BLaER1 (cell line): ENCODE data around the gene RPTOR.
A peak's percentile ranks its signal among the peaks of the same experiment; 100 is the strongest.

Experiments used
- H3K27ac ChIP-seq: shearing (Covaris generic); formaldehyde crosslinking; 2 replicates; pipeline ENCODE4 v1.8.1; 2022
- H3K27me3 ChIP-seq: shearing (Covaris generic); formaldehyde crosslinking; 2 replicates; pipeline ENCODE4 v1.8.1; 2022
- H3K36me3 ChIP-seq: shearing (Covaris generic); formaldehyde crosslinking; 2 replicates; pipeline ENCODE4 v1.8.1; 2022
- H3K4me1 ChIP-seq: shearing (Covaris generic); formaldehyde crosslinking; 2 replicates; pipeline ENCODE4 v1.8.1; 2022
- H3K4me2 ChIP-seq: shearing (Covaris generic); formaldehyde crosslinking; 2 replicates; pipeline ENCODE4 v1.8.1; 2022
- H3K4me3 ChIP-seq: shearing (Covaris generic); formaldehyde crosslinking; 2 replicates; pipeline ENCODE4 v1.8.1; 2022
- H3K9ac ChIP-seq: shearing (Covaris generic); formaldehyde crosslinking; 2 replicates; pipeline ENCODE4 v1.8.1; 2022
- H3K9me3 ChIP-seq: shearing (Covaris generic); formaldehyde crosslinking; 2 replicates; pipeline ENCODE4 v1.8.1; 2022
- H4K20me1 ChIP-seq: shearing (Covaris generic); formaldehyde crosslinking; 2 replicates; pipeline ENCODE4 v1.8.1; 2022
- Cebpa-rat ChIP-seq: shearing (Covaris generic); IDR thresholded peaks from 2 replicates; pipeline ENCODE4 v1.8.1; 2022

RPTOR gene

DNA sequence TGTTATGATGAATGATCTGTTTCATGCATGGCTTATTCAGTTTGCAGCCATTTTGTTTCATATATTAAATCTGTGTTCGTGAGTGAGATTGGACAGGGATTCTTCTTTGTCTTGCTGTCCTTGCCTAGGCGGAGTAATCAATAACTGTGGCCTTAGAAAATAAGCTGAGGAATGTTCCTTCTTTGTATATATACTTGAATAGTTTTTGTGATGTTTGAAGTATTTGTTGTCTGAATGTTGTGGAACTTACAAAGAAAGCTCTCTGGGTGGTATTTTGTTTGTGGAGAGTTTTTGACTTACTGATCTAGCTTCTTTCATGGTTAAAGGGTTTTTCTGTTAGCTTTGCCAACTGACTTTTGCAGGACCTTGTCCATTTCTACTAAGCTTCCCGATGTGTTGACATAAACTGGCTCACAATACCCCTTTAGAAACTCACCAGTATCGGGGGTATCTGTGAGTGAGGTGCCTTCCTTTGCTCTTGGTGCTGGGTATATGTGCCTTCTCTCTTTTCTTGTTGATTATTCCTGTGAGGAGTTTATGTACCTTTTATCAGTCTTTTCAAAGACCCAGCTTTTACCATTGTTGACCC lies 166.2 kb downstream of the RPTOR start:
- no peaks in the 10 kb centered on the region for H3K27me3 ChIP-seq
- peaks cover 3% of the 10 kb centered on the region for H3K4me1 ChIP-seq
- H4K20me1 ChIP-seq = peaks cover 63% of the 10 kb centered on the region
- peaks cover 27% of the 10 kb centered on the region for H3K36me3 ChIP-seq
- no peak overlapping the region for H3K9ac ChIP-seq
- H3K9me3 ChIP-seq = peaks cover 8% of the 10 kb centered on the region
- H3K27ac ChIP-seq = no peak overlapping the region
- no peak overlapping the region for H3K4me2 ChIP-seq
- no peak for TF ChIP-seq Cebpa-rat
- no peak overlapping the region for H3K4me3 ChIP-seq

DNA sequence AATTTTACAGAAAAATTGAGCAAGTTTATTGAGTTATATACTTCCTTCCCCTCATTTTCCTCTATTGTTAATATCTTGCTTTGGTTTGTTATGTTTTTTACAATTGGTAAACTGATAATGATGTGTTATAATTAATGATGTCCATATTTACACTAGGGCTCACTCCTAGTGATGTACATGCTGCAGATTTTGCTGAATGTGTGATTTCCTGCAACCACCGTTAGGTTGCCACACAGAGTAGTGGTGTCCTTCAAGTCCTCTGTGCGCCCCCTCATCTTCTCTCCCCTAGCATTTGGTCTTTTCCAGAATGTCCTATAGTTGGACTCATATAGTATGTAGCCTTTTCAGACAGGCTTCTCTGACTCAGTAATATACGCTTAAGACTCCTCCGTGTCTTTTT lies 167.5 kb downstream of the RPTOR start:
- Histone ChIP-seq H4K20me1 (peaks cover 56% of the 10 kb centered on the region), H3K27me3 (no peaks in the 10 kb centered on the region), H3K36me3 (peaks cover 27% of the 10 kb centered on the region), H3K4me1 (no peaks in the 10 kb centered on the region), H3K27ac (no peak overlapping the region), H3K4me2 (no peak overlapping the region), H3K4me3 (no peak overlapping the region), H3K9ac (no peak overlapping the region), H3K9me3 (peaks cover 8% of the 10 kb centered on the region)
- no peak for TF ChIP-seq Cebpa-rat

GRCh38 chr17:80712606-80713005 lies 168.0 kb downstream of the RPTOR start:
- Histone ChIP-seq H3K27me3 (no peaks in the 10 kb centered on the region), H3K27ac (no peak overlapping the region), H4K20me1 (peaks cover 56% of the 10 kb centered on the region), H3K9ac (no peak overlapping the region), H3K4me1 (no peaks in the 10 kb centered on the region), H3K9me3 (peaks cover 8% of the 10 kb centered on the region), H3K4me2 (no peak overlapping the region), H3K36me3 (peaks cover 26% of the 10 kb centered on the region), H3K4me3 (no peak overlapping the region)
- TF ChIP-seq Cebpa-rat = no peak

DNA sequence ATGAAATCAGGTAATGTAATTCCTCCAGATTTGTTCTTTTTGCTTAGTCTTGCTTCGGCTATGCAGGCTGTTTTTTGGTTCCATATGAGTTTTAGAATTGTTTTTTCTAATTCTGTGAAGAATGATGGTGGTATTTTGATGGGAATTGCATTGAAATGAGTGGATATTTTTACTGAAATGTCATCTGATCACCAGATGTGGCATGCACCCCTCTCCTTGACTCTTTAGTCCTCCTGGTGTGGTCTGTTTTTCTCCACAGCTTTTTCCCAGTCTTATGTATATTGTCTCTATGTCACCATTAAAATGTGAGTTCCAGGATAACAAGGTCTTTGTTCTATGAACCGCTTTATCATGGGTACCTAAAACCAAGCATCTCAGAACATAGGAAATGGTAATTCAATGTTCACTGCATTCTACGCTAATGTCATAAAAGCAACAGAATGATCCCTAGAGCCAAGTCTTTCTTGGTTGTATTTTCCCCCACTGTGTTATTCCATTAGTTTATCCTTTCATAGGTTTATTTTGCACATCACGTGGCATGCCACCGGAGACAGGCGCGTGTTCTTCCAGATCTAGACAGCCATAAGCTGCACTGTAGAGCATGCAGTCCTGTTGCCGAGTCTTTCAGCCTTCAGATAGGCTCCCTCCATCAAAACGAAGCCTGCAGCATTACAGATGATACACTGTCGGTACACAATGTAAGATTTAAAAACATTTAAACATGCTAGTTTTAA lies 172.5 kb downstream of the RPTOR start:
- Histone ChIP-seq H3K4me1 (peaks cover 16% of the 10 kb centered on the region), H3K9me3 (peaks cover 8% of the 10 kb centered on the region), H3K36me3 (no peaks in the 10 kb centered on the region), H3K9ac (no peak overlapping the region), H4K20me1 (peaks cover 69% of the 10 kb centered on the region), H3K27me3 (no peaks in the 10 kb centered on the region), H3K4me2 (no peak overlapping the region), H3K4me3 (no peak overlapping the region), H3K27ac (no peak overlapping the region)
- TF ChIP-seq Cebpa-rat = no peak

DNA sequence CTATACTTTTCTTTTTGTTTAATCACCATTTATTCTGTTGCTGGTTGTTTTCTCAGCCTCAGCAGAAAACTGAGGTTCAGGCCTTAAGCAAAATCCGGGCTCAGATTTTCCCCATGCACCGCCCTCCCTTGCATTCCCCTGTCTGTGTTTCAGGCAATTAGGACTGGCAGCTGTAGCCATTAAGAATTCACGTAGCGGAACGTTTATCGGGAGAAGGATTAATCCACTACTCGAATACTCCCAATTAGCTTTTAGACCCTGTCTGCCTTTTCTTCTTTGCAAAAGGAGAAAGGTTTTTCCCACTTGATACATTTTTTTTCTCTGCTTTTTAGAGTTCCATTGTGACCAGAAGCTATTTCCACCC lies 173.1 kb downstream of the RPTOR start:
- no peak overlapping the region for H3K4me2 ChIP-seq
- H3K9ac ChIP-seq = no peak overlapping the region
- H4K20me1 ChIP-seq = peaks cover 69% of the 10 kb centered on the region
- H3K9me3 ChIP-seq = peaks cover 8% of the 10 kb centered on the region
- no peaks in the 10 kb centered on the region for H3K36me3 ChIP-seq
- H3K27me3 ChIP-seq = no peaks in the 10 kb centered on the region
- no peak overlapping the region for H3K27ac ChIP-seq
- no peak overlapping the region for H3K4me3 ChIP-seq
- no peak for TF ChIP-seq Cebpa-rat
- peaks cover 16% of the 10 kb centered on the region for H3K4me1 ChIP-seq

GRCh38 chr17:80718428-80718827 lies 173.8 kb downstream of the RPTOR start:
- no peak overlapping the region for H3K27ac ChIP-seq
- H3K36me3 ChIP-seq = no peaks in the 10 kb centered on the region
- H3K4me2 ChIP-seq = no peak overlapping the region
- H3K4me3 ChIP-seq = no peak overlapping the region
- TF ChIP-seq Cebpa-rat = no peak
- peaks cover 8% of the 10 kb centered on the region for H3K9me3 ChIP-seq
- no peak overlapping the region for H3K9ac ChIP-seq
- peaks cover 69% of the 10 kb centered on the region for H4K20me1 ChIP-seq
- H3K4me1 ChIP-seq = peaks cover 16% of the 10 kb centered on the region
- no peaks in the 10 kb centered on the region for H3K27me3 ChIP-seq

- TF ChIP-seq Cebpa-rat = no peak
- Histone ChIP-seq H3K4me1 (peaks cover 21% of the 10 kb centered on the region), H4K20me1 (peaks cover 79% of the 10 kb centered on the region), H3K9ac (no peak overlapping the region), H3K27me3 (no peaks in the 10 kb centered on the region), H3K4me3 (no peak overlapping the region), H3K9me3 (peaks cover 8% of the 10 kb centered on the region), H3K4me2 (no peak overlapping the region), H3K27ac (no peak overlapping the region), H3K36me3 (no peaks in the 10 kb centered on the region)
Observed at GRCh38 chr17:80719449-80719848, 174.8 kb downstream of the RPTOR start.

GRCh38 chr17:80720610-80721577 lies 176.3 kb downstream of the RPTOR start:
- Histone ChIP-seq H3K27me3 (no peaks in the 10 kb centered on the region), H3K9ac (no peak overlapping the region), H3K4me2 (peak overlapping the region; percentile 33), H3K4me3 (no peak overlapping the region), H3K9me3 (no peaks in the 10 kb centered on the region), H3K4me1 (peaks cover 36% of the 10 kb centered on the region), H3K27ac (no peak overlapping the region), H4K20me1 (peaks cover 93% of the 10 kb centered on the region), H3K36me3 (no peaks in the 10 kb centered on the region)
- TF ChIP-seq Cebpa-rat = no peak

DNA sequence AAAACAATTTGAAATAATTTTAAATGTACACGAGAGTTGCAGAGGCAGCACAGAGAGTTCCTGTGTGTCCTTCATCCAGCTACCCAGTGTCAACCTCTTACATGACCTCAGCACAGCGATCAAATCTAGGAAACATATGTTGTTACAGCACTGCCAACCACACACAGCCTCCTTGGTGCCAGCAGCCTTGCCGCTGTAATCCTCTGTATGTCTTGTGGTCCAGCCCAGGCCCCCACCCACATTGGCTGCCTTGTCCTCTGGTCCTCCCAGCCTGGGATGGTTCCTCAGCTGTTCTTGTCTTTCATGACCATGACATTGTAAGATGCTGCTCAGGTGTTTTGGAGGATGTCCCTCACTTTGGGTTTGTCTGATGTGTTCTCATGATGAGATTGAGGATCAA lies 178.0 kb downstream of the RPTOR start:
- no peak overlapping the region for H3K4me2 ChIP-seq

More for the DNA sequence above, 178.0 kb downstream of the RPTOR start:
- H3K27ac ChIP-seq = no peak overlapping the region
- TF ChIP-seq Cebpa-rat = no peak
- H3K4me1 ChIP-seq = peaks cover 52% of the 10 kb centered on the region
- H3K9ac ChIP-seq = no peak overlapping the region
- peaks cover 100% of the 10 kb centered on the region for H4K20me1 ChIP-seq
- no peak overlapping the region for H3K4me3 ChIP-seq
- H3K9me3 ChIP-seq = no peaks in the 10 kb centered on the region
- no peaks in the 10 kb centered on the region for H3K27me3 ChIP-seq
- H3K36me3 ChIP-seq = no peaks in the 10 kb centered on the region
